GM18502 (cell line): ENCODE results near the gene RASIP1.
"Not testable (repeated sequence)": the region's sequence is repeated elsewhere in the genome, so short reads cannot be mapped to it uniquely, and the experiment has no call there.

Experiments
- ATAC-seq: cut with Tn5 transposase; IDR thresholded peaks from one replicate; pipeline ENCODE4 v1.9.1; 2021; ENCODE audit warnings: mild to moderate bottlenecking; ENCODE audit not compliant: unreplicated experiment, poor library complexity

The RASIP1 gene

GRCh38 chr19:48740164-48740972, at the start of gene RASIP1:
RASIP1 (minus strand) TSS chr19:48740610; CDS start chr19:48740282, 328 bp downstream.
- ATAC-seq: no peak

GRCh38 chr19:48787331-48787730, 46.9 kb upstream of the RASIP1 start:
- not testable (repeated sequence) for ATAC-seq

- not testable (repeated sequence) for ATAC-seq
These were observed 46.0 kb upstream of the RASIP1 start for GRCh38 chr19:48786422-48786821.

GRCh38 chr19:48784527-48784926, 44.1 kb upstream of the RASIP1 start:
- ATAC-seq: no peak

- ATAC-seq: no peak
These were observed 40.4 kb upstream of the RASIP1 start for GRCh38 chr19:48780631-48781391.

- no peak for ATAC-seq
These were observed 39.2 kb upstream of the RASIP1 start for GRCh38 chr19:48779636-48780035.

- ATAC-seq: no peak
These were observed 37.3 kb upstream of the RASIP1 start for GRCh38 chr19:48777720-48778119.

- no peak for ATAC-seq
These were observed 36.7 kb upstream of the RASIP1 start for GRCh38 chr19:48777139-48777538.

- no peak for ATAC-seq
These were observed 32.1 kb upstream of the RASIP1 start for GRCh38 chr19:48772503-48772953.

GRCh38 chr19:48770734-48771472, 30.5 kb upstream of the RASIP1 start:
- ATAC-seq: no peak

- no peak for ATAC-seq
These were observed 29.9 kb upstream of the RASIP1 start for GRCh38 chr19:48770266-48770665.

- ATAC-seq: no peak
These were observed 28.7 kb upstream of the RASIP1 start for GRCh38 chr19:48768994-48769713.

- ATAC-seq: not testable (repeated sequence)
These were observed 27.9 kb upstream of the RASIP1 start for GRCh38 chr19:48768171-48768753.

GRCh38 chr19:48765816-48766215, 25.4 kb upstream of the RASIP1 start:
- ATAC-seq: not testable (repeated sequence)

GRCh38 chr19:48760504-48761205, 20.2 kb upstream of the RASIP1 start:
- no peak for ATAC-seq

- no peak for ATAC-seq
These were observed 17.3 kb upstream of the RASIP1 start for GRCh38 chr19:48757741-48758144.

GRCh38 chr19:48757089-48757675, 16.8 kb upstream of the RASIP1 start:
- ATAC-seq: no peak

- no peak for ATAC-seq
These were observed 16.3 kb upstream of the RASIP1 start for GRCh38 chr19:48756686-48757085.

- no peak for ATAC-seq
These were observed 15.8 kb upstream of the RASIP1 start for GRCh38 chr19:48756212-48756611.
